Body of pancreas (tissue), 4 donors: Measurements from ENCODE around the gene PTPRZ1. TPM values are rescaled to one million over a fixed set of nuclear protein-coding genes. Genes with fewer than 3 reads are reported as not detected.

ENCODE experiments used
- ATAC-seq: fragments of 150-250 bp; one replicate; pipeline ENCODE4 v1.9.1; 2016
- DNase-seq, 4 donors: peaks; one replicate each; pipeline ENCODE4 v3.0.0-alpha.2; 2019
- H3K27ac ChIP-seq, 4 donors: fragments of 200-600 bp; sonication (generic); 1 replicate in 3 of 4; 2 replicates in 1 of 4; pipeline versions ENCODE4 v1.5.1 to v1.6.1; 2016 to 2019; ENCODE audit warnings: mild to moderate bottlenecking in 1 of 4, mixed read lengths in 1 of 4, moderate library complexity in 1 of 4
- H3K27me3 ChIP-seq, 2 donors: fragments of 200-600 bp; sonication (generic); one replicate each; pipeline ENCODE4 v1.6.0; 2016; ENCODE audit warnings: mild to moderate bottlenecking in 1 of 2
- H3K36me3 ChIP-seq, 2 donors: fragments of 200-600 bp; sonication (generic); replicated peaks in 1 of 2; 2 replicates each; pipeline ENCODE4 v1.5.1; 2016; ENCODE audit warnings: low read depth in 2 of 2; ENCODE audit not compliant: insufficient read depth in 1 of 2
- H3K4me1 ChIP-seq: fragments of 200-600 bp; sonication (generic); one replicate; pipeline ENCODE4 v1.6.0; 2016
- H3K4me3 ChIP-seq, 2 donors: fragments of 200-600 bp; sonication (generic); 1 replicate in 1 of 2; 2 replicates in 1 of 2; pipeline ENCODE4 v1.5.1; 2016 to 2019
- H3K9me3 ChIP-seq, 3 donors: fragments of 200-600 bp; sonication (generic); 1 replicate in 2 of 3; 2 replicates in 1 of 3; pipeline ENCODE4 v1.5.1; 2016
- CTCF ChIP-seq, 7 experiments: fragments of 450-650 bp in 4 of 7; fragments of 200-600 bp in 3 of 7; sonication (generic) in 3 of 7; IDR thresholded peaks; one replicate each; pipeline ENCODE4 v1.5.1; 2016 to 2019; ENCODE audit warnings: antibody characterized with exemption in 7 of 7
- POLR2A ChIP-seq, 3 donors: fragments of 450-650 bp; IDR thresholded peaks; one replicate each; pipeline ENCODE4 v1.6.1; 2016; ENCODE audit warnings: antibody characterized with exemption in 3 of 3, mild to moderate bottlenecking in 2 of 3
- WGBS, 2 donors: methylation state at CpG; one replicate each; pipeline ENCODE4 v1.1.5; 2017; 5-methylcytosine and 5-hydroxymethylcytosine counted together
- intact Hi-C: fragments of 100-400 bp; cut with DNase I; formaldehyde crosslinking; loops from one replicate; pipeline ENCODE4 v1.15.1; 2023
- total RNA-seq, 2 donors: library from RNA; depleted of rRNA; stranded (reverse); fragments of >200 nt; gene quantifications; one replicate each; pipeline ENCODE4 v1.1.0, GENCODE V29; 2016

Gene PTPRZ1
- total RNA-seq, 2 donors from 2014 or later: 1.6 to 18.5 TPM

DNA sequence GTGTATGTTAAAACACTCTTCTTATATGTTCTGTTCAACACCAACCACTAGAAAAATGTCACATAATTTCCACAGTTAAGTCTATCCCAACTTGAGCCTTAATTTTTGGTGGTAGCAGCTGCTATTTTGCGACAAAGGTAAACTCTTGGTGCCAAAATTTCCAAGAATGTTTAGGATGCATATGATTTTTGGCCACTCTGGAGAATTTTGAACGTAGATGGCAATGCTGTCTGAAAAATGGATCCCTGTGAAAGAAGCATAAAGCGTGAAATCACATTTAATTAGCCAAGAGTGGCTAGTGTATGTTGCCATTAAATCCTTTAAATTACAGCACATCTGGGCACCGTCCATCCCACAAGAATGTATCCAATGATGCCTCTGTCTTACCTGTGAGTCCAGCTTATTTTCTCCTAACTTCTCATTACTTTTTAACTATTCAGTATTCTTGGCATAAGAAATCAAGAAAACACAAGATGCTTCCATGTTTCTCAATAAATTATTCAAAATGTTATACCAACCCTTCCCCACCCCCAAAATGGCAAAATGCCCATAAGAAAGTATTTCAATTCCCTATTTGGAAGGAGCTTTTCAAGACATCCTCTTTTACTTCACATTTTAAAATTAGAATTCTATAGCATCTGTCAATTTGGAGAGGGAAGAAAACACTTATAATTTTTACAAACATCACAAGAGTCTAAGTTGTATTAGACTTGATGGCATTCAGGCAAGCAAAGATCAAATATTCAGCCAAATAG lies 12.4 kb downstream of the PTPRZ1 start:
- intact Hi-C loops: no loop called here
- no peak for ATAC-seq
- 60 to 77% methylated on average over 4 of the region's 4 CpGs for WGBS, 2 donors

GRCh38 chr7:121887634-121888033 lies 14.7 kb downstream of the PTPRZ1 start:
- WGBS, 2 donors: 80 to 90% methylated on average over 6 of the region's 6 CpGs
- H3K36me3 ChIP-seq: no peaks in the 10 kb centered on the region
- H3K4me1 ChIP-seq: no peaks in the 10 kb centered on the region
- no peaks in the 10 kb centered on the region for H3K9me3 ChIP-seq
- no peak overlapping the region for H3K27ac ChIP-seq
- TF ChIP-seq CTCF (IDR thresholded peaks at IDR 0.05) (no peak), POLR2A (IDR thresholded peaks at IDR 0.05) (no peak)
- intact Hi-C loops: no loop called here
- no peak for DNase-seq
- no peaks in the 10 kb centered on the region for H3K27me3 ChIP-seq
- H3K4me3 ChIP-seq: no peak overlapping the region
- no peak for ATAC-seq

More for the DNA sequence above, 12.4 kb downstream of the PTPRZ1 start:
- H3K4me1 ChIP-seq: no peaks in the 10 kb centered on the region
- TF ChIP-seq POLR2A (IDR thresholded peaks at IDR 0.05) (no peak), CTCF (IDR thresholded peaks at IDR 0.05) (no peak)
- H3K27ac ChIP-seq: no peak overlapping the region
- H3K4me3 ChIP-seq: no peak overlapping the region
- DNase-seq: no peak
- H3K9me3 ChIP-seq: no peaks in the 10 kb centered on the region
- no peaks in the 10 kb centered on the region for H3K27me3 ChIP-seq
- H3K36me3 ChIP-seq: no peaks in the 10 kb centered on the region

DNA sequence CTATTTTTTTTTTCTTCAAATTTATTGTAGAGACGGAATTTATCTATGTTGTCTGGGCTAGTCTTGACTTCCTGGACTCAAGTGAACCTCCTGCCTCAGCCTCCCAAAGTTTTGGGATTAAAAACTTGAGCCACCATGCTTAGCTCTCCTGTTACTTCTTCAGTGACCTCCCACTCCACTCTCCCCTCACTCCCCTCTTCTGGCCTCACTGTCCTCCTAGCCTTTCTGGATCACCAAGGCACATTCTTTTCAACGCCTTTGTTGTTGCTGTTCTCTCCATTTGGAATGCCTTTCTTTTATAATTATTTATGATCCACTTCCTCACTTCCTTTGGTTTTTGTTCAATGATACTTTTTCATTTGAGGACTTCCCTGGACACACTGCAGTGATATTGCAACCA lies 17.9 kb downstream of the PTPRZ1 start:
- Histone ChIP-seq H3K4me3 (no peak overlapping the region), H3K4me1 (no peaks in the 10 kb centered on the region), H3K36me3 (no peaks in the 10 kb centered on the region), H3K27ac (no peak overlapping the region), H3K27me3 (no peaks in the 10 kb centered on the region), H3K9me3 (no peaks in the 10 kb centered on the region)
- intact Hi-C loops: no loop called here
- TF ChIP-seq CTCF (IDR thresholded peaks at IDR 0.05): no peak
- no peak for TF ChIP-seq POLR2A (IDR thresholded peaks at IDR 0.05)
- 73 to 76% methylated on average over 2 of the region's 2 CpGs for whole genome bisulfite sequencing, 2 donors
- ATAC-seq (no peak), DNase-seq (no peak)

DNA sequence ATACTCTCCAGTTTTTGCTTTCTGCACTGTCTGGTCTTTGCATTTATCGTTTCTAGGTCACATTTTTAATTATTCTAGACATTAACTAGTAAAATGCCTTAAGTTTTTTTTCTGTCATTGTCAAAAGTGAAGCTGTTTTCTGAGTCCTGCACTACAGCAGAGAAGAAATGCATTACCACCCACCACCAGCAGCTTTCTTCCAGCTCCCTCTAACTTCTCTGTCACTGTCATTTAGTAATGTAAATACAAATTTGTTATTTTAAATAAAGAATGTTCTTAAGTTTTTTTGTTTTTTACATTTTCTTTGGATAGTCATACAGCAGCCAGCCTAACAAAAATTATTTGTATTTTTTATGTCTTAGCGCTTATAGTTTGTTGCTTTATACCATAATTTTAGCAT lies 18.8 kb downstream of the PTPRZ1 start:
- no peak overlapping the region for H3K4me3 ChIP-seq
- intact Hi-C loops: no loop called here

More for the DNA sequence above, 18.8 kb downstream of the PTPRZ1 start:
- ATAC-seq (no peak), DNase-seq (no peak)
- no peaks in the 10 kb centered on the region for H3K4me1 ChIP-seq
- H3K27ac ChIP-seq: no peak overlapping the region
- H3K36me3 ChIP-seq: no peaks in the 10 kb centered on the region
- TF ChIP-seq CTCF (IDR thresholded peaks at IDR 0.05): no peak
- no peak for TF ChIP-seq POLR2A (IDR thresholded peaks at IDR 0.05)
- WGBS, 2 donors: 66% methylated on average over 2 of the region's 2 CpGs
- H3K27me3 ChIP-seq: no peaks in the 10 kb centered on the region
- no peaks in the 10 kb centered on the region for H3K9me3 ChIP-seq
